Body of pancreas (tissue), 4 donors: ENCODE measurements around the gene GRK6. TPM values are rescaled to one million over a fixed set of nuclear protein-coding genes. Genes with fewer than 3 reads are reported as not detected.

Experiments used
- ATAC-seq: fragments of 150-250 bp; one replicate; pipeline ENCODE4 v1.9.1; 2016
- DNase-seq, 4 donors: peaks; one replicate each; pipeline ENCODE4 v3.0.0-alpha.2; 2019
- H3K27ac ChIP-seq, 4 donors: fragments of 200-600 bp; sonication (generic); 1 replicate in 3 of 4; 2 replicates in 1 of 4; pipeline versions ENCODE4 v1.5.1 to v1.6.1; 2016 to 2019; ENCODE audit warnings: mild to moderate bottlenecking in 1 of 4, mixed read lengths in 1 of 4, moderate library complexity in 1 of 4
- H3K27me3 ChIP-seq, 2 donors: fragments of 200-600 bp; sonication (generic); one replicate each; pipeline ENCODE4 v1.6.0; 2016; ENCODE audit warnings: mild to moderate bottlenecking in 1 of 2
- H3K36me3 ChIP-seq, 2 donors: fragments of 200-600 bp; sonication (generic); replicated peaks in 1 of 2; 2 replicates each; pipeline ENCODE4 v1.5.1; 2016; ENCODE audit warnings: low read depth in 2 of 2; ENCODE audit not compliant: insufficient read depth in 1 of 2
- H3K4me1 ChIP-seq: fragments of 200-600 bp; sonication (generic); one replicate; pipeline ENCODE4 v1.6.0; 2016
- H3K4me3 ChIP-seq, 2 donors: fragments of 200-600 bp; sonication (generic); 1 replicate in 1 of 2; 2 replicates in 1 of 2; pipeline ENCODE4 v1.5.1; 2016 to 2019
- H3K9me3 ChIP-seq, 3 donors: fragments of 200-600 bp; sonication (generic); 1 replicate in 2 of 3; 2 replicates in 1 of 3; pipeline ENCODE4 v1.5.1; 2016
- POLR2A ChIP-seq, 3 donors: fragments of 450-650 bp; IDR thresholded peaks; one replicate each; pipeline ENCODE4 v1.6.1; 2016; ENCODE audit warnings: antibody characterized with exemption in 3 of 3, mild to moderate bottlenecking in 2 of 3
- WGBS, 2 donors: methylation state at CpG; one replicate each; pipeline ENCODE4 v1.1.5; 2017; 5-methylcytosine and 5-hydroxymethylcytosine counted together
- intact Hi-C: fragments of 100-400 bp; cut with DNase I; formaldehyde crosslinking; loops from one replicate; pipeline ENCODE4 v1.15.1; 2023
- total RNA-seq, 2 donors: library from RNA; depleted of rRNA; stranded (reverse); fragments of >200 nt; gene quantifications; one replicate each; pipeline ENCODE4 v1.1.0, GENCODE V29; 2016
- TF ChIP-seq, protein P1 (sequence below), 7 experiments: fragments of 450-650 bp in 4 of 7; fragments of 200-600 bp in 3 of 7; sonication (generic) in 3 of 7; IDR thresholded peaks; one replicate each; pipeline ENCODE4 v1.5.1; 2016 to 2019; ENCODE audit warnings: antibody characterized with exemption in 7 of 7

GRK6 gene
- total RNA-seq, 2 donors from 2014 or later = 13.7 to 20.8 TPM

DNA sequence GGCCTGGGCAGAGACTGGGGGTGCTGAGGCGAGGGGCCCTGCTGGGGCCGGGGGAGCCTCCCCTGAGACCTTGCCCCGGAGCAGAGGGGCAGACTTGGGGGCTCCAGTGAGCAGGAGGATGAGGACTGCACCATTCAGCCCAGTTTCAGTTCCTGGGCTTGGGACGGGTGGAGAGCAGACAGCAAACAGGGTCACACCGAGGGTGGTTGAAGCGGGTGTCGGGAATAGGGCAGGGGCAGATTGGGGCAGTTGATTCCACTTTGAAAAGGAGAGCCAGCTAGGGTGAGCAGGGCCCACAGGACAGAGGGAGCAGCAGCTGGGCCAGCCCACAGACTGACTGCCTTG, 4.5 kb downstream of the GRK6 start:
- H3K4me1 ChIP-seq = peaks cover 17% of the 10 kb centered on the region
- H3K27ac ChIP-seq = no peak overlapping the region
- TF ChIP-seq POLR2A (IDR thresholded peaks at IDR 0.05) = no peak
- TF ChIP-seq, protein P1, sequence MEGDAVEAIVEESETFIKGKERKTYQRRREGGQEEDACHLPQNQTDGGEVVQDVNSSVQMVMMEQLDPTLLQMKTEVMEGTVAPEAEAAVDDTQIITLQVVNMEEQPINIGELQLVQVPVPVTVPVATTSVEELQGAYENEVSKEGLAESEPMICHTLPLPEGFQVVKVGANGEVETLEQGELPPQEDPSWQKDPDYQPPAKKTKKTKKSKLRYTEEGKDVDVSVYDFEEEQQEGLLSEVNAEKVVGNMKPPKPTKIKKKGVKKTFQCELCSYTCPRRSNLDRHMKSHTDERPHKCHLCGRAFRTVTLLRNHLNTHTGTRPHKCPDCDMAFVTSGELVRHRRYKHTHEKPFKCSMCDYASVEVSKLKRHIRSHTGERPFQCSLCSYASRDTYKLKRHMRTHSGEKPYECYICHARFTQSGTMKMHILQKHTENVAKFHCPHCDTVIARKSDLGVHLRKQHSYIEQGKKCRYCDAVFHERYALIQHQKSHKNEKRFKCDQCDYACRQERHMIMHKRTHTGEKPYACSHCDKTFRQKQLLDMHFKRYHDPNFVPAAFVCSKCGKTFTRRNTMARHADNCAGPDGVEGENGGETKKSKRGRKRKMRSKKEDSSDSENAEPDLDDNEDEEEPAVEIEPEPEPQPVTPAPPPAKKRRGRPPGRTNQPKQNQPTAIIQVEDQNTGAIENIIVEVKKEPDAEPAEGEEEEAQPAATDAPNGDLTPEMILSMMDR (IDR thresholded peaks at IDR 0.05) = no peak
- no peak overlapping the region for H3K4me3 ChIP-seq
- H3K36me3 ChIP-seq = peaks cover 0 to 20% of the 10 kb centered on the region in 2 donors
- ATAC-seq (no peak), DNase-seq (no peak)
- 75 to 80% methylated on average over 7 of the region's 7 CpGs for WGBS, 2 donors
- no peaks in the 10 kb centered on the region for H3K27me3 ChIP-seq
- no peaks in the 10 kb centered on the region for H3K9me3 ChIP-seq
- intact Hi-C loops = no loop called here

DNA sequence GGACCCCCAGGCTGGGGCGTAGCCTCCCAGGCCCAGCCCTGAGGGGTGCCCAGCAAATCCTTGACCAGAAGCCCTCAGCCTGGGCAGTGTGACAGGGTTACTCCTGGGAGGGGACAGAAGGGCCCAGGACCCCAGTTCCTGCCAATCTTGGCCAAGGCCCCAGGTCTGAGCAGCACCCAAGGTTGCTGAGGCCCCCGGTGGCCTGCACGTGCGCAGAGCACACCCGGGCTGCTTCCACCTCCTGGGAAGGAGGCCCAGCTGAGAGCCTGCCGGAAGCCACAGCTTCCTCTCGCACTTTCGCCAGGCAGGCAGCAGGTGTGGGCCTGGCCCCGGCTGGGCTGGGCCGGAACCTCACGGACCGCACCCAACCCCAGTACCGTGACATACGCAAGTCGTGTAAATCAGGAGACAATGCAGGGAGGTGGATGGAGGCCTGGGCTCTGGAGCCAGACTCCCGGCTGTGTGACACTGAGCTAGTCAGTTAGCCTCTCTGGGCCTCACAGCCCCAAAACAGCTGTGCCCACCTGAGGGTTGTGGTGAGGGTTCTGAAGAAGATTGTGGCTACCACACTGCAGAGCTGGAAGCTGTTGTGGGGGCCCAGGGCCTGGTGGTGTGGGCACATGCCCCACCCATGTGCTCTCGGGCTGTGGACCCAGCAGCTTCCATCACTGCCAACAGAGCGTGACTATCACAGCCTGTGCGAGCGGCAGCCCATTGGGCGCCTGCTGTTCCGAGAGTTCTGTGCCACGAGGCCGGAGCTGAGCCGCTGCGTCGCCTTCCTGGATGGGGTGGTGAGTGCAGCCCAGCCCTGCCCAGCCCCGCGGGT, 5.1 kb downstream of the GRK6 start:
- H3K4me3 ChIP-seq = no peak overlapping the region
- H3K27me3 ChIP-seq = no peaks in the 10 kb centered on the region

DNA sequence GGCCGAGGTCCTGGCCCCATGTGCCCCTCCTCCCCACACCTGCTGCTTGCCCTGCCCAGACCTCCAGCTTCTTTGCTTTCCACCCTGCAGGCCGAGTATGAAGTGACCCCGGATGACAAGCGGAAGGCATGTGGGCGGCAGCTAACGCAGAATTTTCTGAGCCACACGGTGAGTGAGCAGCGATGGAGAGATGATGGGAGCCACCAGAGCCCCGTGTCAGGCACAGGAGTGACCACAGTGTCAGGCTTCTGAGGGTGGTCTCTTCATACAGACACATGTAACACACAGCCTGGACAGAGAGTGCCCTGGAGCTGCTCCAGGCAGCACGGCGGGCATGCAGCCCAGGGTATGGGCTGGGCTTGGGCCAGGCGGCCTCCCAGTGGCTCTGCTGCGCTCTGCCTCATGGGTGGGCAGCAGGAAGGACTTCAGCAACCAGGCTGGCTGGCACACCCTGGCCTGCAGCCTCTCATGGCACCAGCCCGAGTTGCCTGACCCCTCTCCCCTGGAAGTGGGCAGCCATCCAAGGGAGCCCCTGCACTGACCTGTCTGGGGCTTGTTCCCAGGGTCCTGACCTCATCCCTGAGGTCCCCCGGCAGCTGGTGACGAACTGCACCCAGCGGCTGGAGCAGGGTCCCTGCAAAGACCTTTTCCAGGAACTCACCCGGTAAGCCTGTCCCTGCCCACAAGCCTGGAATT, 5.8 kb downstream of the GRK6 start:
- 78 to 87% methylated on average over 12 to 17 of the region's 18 CpGs for WGBS, 2 donors
- Histone ChIP-seq H3K9me3 (no peaks in the 10 kb centered on the region), H3K4me1 (peaks cover 12% of the 10 kb centered on the region), H3K36me3 (peaks cover 0 to 25% of the 10 kb centered on the region in 2 donors), H3K27me3 (no peaks in the 10 kb centered on the region), H3K4me3 (no peak overlapping the region), H3K27ac (no peak overlapping the region)
- intact Hi-C loops = no loop called here
- TF ChIP-seq POLR2A (IDR thresholded peaks at IDR 0.05) = no peak
- TF ChIP-seq, protein P1 (IDR thresholded peaks at IDR 0.05) = no peak
- no peak for ATAC-seq
- no peak for DNase-seq

More for the DNA sequence above, 5.1 kb downstream of the GRK6 start:
- ATAC-seq (no peak), DNase-seq (no peak)
- intact Hi-C loops = no loop called here
- H3K36me3 ChIP-seq = peaks cover 0 to 25% of the 10 kb centered on the region in 2 donors
- H3K27ac ChIP-seq = no peak overlapping the region
- H3K9me3 ChIP-seq = no peaks in the 10 kb centered on the region
- peaks cover 17% of the 10 kb centered on the region for H3K4me1 ChIP-seq
- 68 to 96% methylated on average over 12 to 20 of the region's 29 CpGs for WGBS, 2 donors
- TF ChIP-seq, protein P1 (IDR thresholded peaks at IDR 0.05) = no peak
- TF ChIP-seq POLR2A (IDR thresholded peaks at IDR 0.05) = no peak

DNA sequence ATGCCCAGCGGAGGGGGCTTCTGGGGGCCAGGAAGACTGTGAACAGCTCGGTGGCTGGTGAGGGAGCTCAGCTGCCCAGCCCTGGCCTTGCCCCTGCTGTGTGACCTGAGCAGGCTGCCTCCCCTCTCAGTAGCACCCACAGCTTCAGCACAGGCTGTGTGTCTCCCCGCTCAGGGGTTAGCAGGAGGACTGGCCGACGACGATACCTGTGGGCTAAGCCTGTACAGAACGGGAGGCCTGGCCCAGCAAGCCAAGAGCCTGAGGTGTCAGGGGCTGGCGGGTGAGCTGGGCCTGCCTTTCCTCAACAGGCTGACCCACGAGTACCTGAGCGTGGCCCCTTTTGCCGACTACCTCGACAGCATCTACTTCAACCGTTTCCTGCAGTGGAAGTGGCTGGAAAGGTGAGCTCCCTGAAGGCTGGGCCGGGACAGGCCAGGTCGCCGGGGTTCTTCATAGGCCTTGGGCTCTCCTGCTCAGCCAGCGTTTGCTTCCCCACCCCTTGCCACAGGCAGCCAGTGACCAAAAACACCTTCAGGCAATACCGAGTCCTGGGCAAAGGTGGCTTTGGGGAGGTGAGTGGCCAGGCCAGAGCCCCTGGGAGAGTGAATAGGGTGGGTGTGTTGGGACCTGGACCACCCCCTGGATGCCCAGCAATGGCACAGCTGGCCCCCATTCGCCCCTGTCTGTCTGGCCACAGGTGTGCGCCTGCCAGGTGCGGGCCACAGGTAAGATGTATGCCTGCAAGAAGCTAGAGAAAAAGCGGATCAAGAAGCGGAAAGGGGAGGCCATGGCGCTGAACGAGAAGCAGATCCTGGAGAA, 6.6 kb downstream of the GRK6 start:
- peaks cover 0 to 27% of the 10 kb centered on the region in 2 donors for H3K36me3 ChIP-seq
- TF ChIP-seq, protein P1 (IDR thresholded peaks at IDR 0.05) = no peak
- no peak for TF ChIP-seq POLR2A (IDR thresholded peaks at IDR 0.05)
- DNase-seq (no peak), ATAC-seq (no peak)
- no peak overlapping the region for H3K27ac ChIP-seq
- no peak overlapping the region for H3K4me3 ChIP-seq
- intact Hi-C loops = no loop called here
- peaks cover 4% of the 10 kb centered on the region for H3K4me1 ChIP-seq
- 86 to 95% methylated on average over 16 to 24 of the region's 25 CpGs for WGBS, 2 donors
- no peaks in the 10 kb centered on the region for H3K9me3 ChIP-seq
- H3K27me3 ChIP-seq = no peaks in the 10 kb centered on the region
